Measurements from ENCODE around the gene GZMA. TPM values are rescaled to one million over a fixed set of nuclear protein-coding genes. Genes with fewer than 3 reads are reported as not detected.

GZMA gene
- total RNA-seq, result 0.58 TPM in 1 of 2 replicates, not detected in the other
- 0.98 TPM for total RNA-seq (2013)
- polyA plus RNA-seq, result 1.0 and 1.4 TPM in 2 replicates
- polyA minus RNA-seq, result 0.64 and 1.0 TPM in 2 replicates

DNA sequence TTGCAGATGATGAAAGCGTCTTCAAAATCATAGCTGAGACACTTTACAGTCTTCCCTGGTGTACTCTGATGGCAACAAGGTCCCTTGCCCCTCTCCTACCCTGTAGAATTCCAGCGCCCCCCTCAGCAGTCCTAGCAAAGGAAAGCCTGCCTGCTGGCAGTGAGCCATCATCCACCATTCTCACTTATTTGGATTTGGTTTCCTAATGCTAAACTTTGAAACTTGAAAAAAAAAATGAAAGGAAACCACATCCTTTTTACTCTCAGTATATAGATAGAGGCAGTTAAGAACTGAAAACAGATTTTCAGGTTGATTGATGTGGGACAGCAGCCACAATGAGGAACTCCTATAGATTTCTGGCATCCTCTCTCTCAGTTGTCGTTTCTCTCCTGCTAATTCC is at the start of gene GZMA:
TSS of gene GZMA (plus strand) at position 299 of the 400 bp plus-strand sequence. CDS start at position 336, 37 bp downstream.
- no peaks in the 10 kb centered on the region for H3K36me3 ChIP-seq (replicated peaks in 1 of 2; ENCODE audit: control extremely low read depth in 1 of 2, control insufficient read depth in 1 of 2, extremely low read depth in 1 of 2, insufficient read depth in 2 of 2, low read length in 1 of 2)
- Mint-ChIP-seq H3K9me3 (ENCODE audit: insufficient read depth) (no peaks in the 10 kb centered on the region), H3K4me3 (peak within 1 kb of the TSS; percentile 16), H3K4me1 (peaks cover 12% of the 10 kb centered on the region), H3K27ac (no peak within 1 kb of the TSS), H3K27me3 (peaks cover 8% of the 10 kb centered on the region)
- DNase-seq (no peak), ATAC-seq (ENCODE audit: low read depth) (no peak)
- POLR2A ChIA-PET, result no interaction called here
- no peak within 1 kb of the TSS for H3K4me3 ChIP-seq (ENCODE audit: control extremely low read depth in 1 of 5, extremely low read depth in 1 of 5, insufficient read depth in 1 of 5, low read depth in 2 of 5, low read length in 4 of 5)
- WGBS (ENCODE audit: insufficient coverage), result 0% methylated on average over 1 of the region's 3 CpGs
- no peaks in the 10 kb centered on the region for H3K9me3 ChIP-seq (ENCODE audit: control extremely low read depth in 1 of 3, control insufficient read depth in 2 of 3, insufficient read depth in 1 of 3, low read length in 2 of 3)
- H3K79me2 ChIP-seq (ENCODE audit: control insufficient read depth, insufficient read depth, low read length), result no peaks in the 10 kb centered on the region
- intact Hi-C loops (cut with micrococcal nuclease), result no loop called here
- no peak for TF ChIP-seq EZH2 (IDR thresholded peaks at IDR 0.05; ENCODE audit: borderline replicate concordance, insufficient read depth, low read depth, low read length, poor library complexity, severe bottlenecking)
- TF ChIP-seq, protein P1, sequence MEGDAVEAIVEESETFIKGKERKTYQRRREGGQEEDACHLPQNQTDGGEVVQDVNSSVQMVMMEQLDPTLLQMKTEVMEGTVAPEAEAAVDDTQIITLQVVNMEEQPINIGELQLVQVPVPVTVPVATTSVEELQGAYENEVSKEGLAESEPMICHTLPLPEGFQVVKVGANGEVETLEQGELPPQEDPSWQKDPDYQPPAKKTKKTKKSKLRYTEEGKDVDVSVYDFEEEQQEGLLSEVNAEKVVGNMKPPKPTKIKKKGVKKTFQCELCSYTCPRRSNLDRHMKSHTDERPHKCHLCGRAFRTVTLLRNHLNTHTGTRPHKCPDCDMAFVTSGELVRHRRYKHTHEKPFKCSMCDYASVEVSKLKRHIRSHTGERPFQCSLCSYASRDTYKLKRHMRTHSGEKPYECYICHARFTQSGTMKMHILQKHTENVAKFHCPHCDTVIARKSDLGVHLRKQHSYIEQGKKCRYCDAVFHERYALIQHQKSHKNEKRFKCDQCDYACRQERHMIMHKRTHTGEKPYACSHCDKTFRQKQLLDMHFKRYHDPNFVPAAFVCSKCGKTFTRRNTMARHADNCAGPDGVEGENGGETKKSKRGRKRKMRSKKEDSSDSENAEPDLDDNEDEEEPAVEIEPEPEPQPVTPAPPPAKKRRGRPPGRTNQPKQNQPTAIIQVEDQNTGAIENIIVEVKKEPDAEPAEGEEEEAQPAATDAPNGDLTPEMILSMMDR (IDR thresholded peaks at IDR 0.05), result no peak
- H2AFZ ChIP-seq (ENCODE audit: insufficient read depth, low read depth, low read length, poor library complexity, severe bottlenecking), result no peak within 1 kb of the TSS
- H4K20me1 ChIP-seq (ENCODE audit: control insufficient read depth, insufficient read depth, low read length, poor library complexity, severe bottlenecking), result no peaks in the 10 kb centered on the region
- H3K27me3 ChIP-seq (replicated peaks in 1 of 4; ENCODE audit: control extremely low read depth in 1 of 4, control insufficient read depth in 3 of 4, insufficient read depth in 4 of 4, low read length in 3 of 4), result peaks cover 0 to 3% (median 0%) of the 10 kb centered on the region in 4 experiments
- peak within 1 kb of the TSS; percentile 30 for H3K4me2 ChIP-seq (replicated peaks; ENCODE audit: low read depth, low read length, poor library complexity, severe bottlenecking)
- H3K4me1 ChIP-seq (ENCODE audit: control insufficient read depth in 2 of 2, insufficient read depth in 2 of 2, low read length in 2 of 2), result peaks cover 2 to 7% of the 10 kb centered on the region in 2 donors
- no peak within 1 kb of the TSS for H3K9ac ChIP-seq (ENCODE audit: low read length)
- no peak within 1 kb of the TSS for H3K27ac ChIP-seq (ENCODE audit: low read length in 2 of 2)
- CTCF ChIA-PET, result no interaction called here

DNA sequence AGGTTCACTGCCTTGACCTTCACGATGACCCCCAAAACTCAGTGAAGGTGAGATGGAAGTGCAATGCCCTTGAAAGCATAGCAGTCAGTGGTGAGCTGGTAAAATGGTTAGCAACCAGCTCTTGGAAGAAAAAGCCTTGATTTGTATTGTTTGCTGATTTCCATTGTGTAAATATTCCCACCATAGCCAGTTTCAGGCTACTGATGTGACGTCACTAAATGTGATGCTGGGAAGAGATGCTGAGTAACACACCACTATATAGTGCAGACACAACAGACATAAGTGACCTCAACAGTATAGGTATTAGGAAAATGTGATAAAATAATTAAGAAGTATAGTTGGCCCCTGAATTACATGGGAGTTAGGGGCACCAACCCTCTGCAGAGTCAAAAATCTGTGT is 47.3 kb upstream of the GZMA start:
- Histone ChIP-seq H3K4me2 (replicated peaks; ENCODE audit: low read depth, low read length, poor library complexity, severe bottlenecking) (no peak overlapping the region), H3K79me2 (ENCODE audit: control insufficient read depth, insufficient read depth, low read length) (no peaks in the 10 kb centered on the region), H3K4me3 (ENCODE audit: control extremely low read depth in 1 of 5, extremely low read depth in 1 of 5, insufficient read depth in 1 of 5, low read depth in 2 of 5, low read length in 4 of 5) (no peak overlapping the region), H4K20me1 (ENCODE audit: control insufficient read depth, insufficient read depth, low read length, poor library complexity, severe bottlenecking) (no peaks in the 10 kb centered on the region), H3K27me3 (replicated peaks in 1 of 4; ENCODE audit: control extremely low read depth in 1 of 4, control insufficient read depth in 3 of 4, insufficient read depth in 4 of 4, low read length in 3 of 4) (no peaks in the 10 kb centered on the region), H3K27ac (ENCODE audit: low read length in 2 of 2) (no peak overlapping the region), H3K9ac (ENCODE audit: low read length) (no peak overlapping the region), H2AFZ (ENCODE audit: insufficient read depth, low read depth, low read length, poor library complexity, severe bottlenecking) (no peak overlapping the region), H3K9me3 (ENCODE audit: control extremely low read depth in 1 of 3, control insufficient read depth in 2 of 3, insufficient read depth in 1 of 3, low read length in 2 of 3) (peaks cover 0 to 15% (median 14%) of the 10 kb centered on the region in 3 donors), H3K4me1 (ENCODE audit: control insufficient read depth in 2 of 2, insufficient read depth in 2 of 2, low read length in 2 of 2) (no peaks in the 10 kb centered on the region), H3K36me3 (replicated peaks in 1 of 2; ENCODE audit: control extremely low read depth in 1 of 2, control insufficient read depth in 1 of 2, extremely low read depth in 1 of 2, insufficient read depth in 2 of 2, low read length in 1 of 2) (no peaks in the 10 kb centered on the region)
- H3K4me3 Mint-ChIP-seq, result no peak overlapping the region
- peaks cover 12% of the 10 kb centered on the region for H3K27me3 Mint-ChIP-seq
- peaks cover 5% of the 10 kb centered on the region for H3K9me3 Mint-ChIP-seq (ENCODE audit: insufficient read depth)
- CTCF ChIA-PET, result no interaction called here
- WGBS (ENCODE audit: insufficient coverage), result 100% methylated on average over 1 of the region's 2 CpGs
- intact Hi-C loops (cut with micrococcal nuclease), result no loop called here
- POLR2A ChIA-PET, result no interaction called here
- TF ChIP-seq EZH2 (IDR thresholded peaks at IDR 0.05; ENCODE audit: borderline replicate concordance, insufficient read depth, low read depth, low read length, poor library complexity, severe bottlenecking), result no peak
- TF ChIP-seq, protein P1 (IDR thresholded peaks at IDR 0.05), result no peak
- H3K4me1 Mint-ChIP-seq, result no peaks in the 10 kb centered on the region
- no peak for DNase-seq
- ATAC-seq (ENCODE audit: low read depth), result no peak
- H3K27ac Mint-ChIP-seq, result no peak overlapping the region
